SK-N-SH (cell line): Measurements from ENCODE around the gene S100P. TPM values are rescaled to one million over a fixed set of nuclear protein-coding genes. Genes with fewer than 3 reads are reported as not detected.

ENCODE experiments used
- CTCF ChIA-PET: fragments of 300-600, 350-600 bp; formaldehyde crosslinking; extraction: SDS; loops from one replicate; lab custom pipeline; 2021; lab: Yijun Ruan, JAX
- POLR2A ChIA-PET: fragments of 350-600 bp; sonication (Branson Sonifier 250); formaldehyde crosslinking; extraction: SDS; loops from one replicate; lab custom pipeline; 2020; ENCODE audit warnings: antibody characterized with exemption, inconsistent platforms; lab: Yijun Ruan, JAX
- DNase-seq: peaks from one replicate; pipeline ENCODE4 v3.0.0; 2012
- H2AFZ ChIP-seq: fragments of 200-600 bp; sonication (generic); 2 replicates; pipeline ENCODE4 v1.8.1; 2016; ENCODE audit warnings: antibody characterized with exemption, mild to moderate bottlenecking, low read depth
- H3F3A ChIP-seq: fragments of 200-600 bp; sonication (generic); replicated peaks from 2 replicates; pipeline ENCODE3; 2016; ENCODE audit warnings: antibody characterized with exemption, mild to moderate bottlenecking; ENCODE audit not compliant: insufficient read depth
- H3K27ac ChIP-seq, 2 experiments: fragments of 200-500 bp in 1 of 2; fragments of 200-600 bp in 1 of 2; sonication (Bioruptor generic) in 1 of 2; sonication (generic), shearing (Covaris generic) in 1 of 2; 2 replicates each; pipeline versions ENCODE4 v1.5.1 to v1.6.1; 2014 to 2016; ENCODE audit warnings: low read depth in 2 of 2, inconsistent platforms in 1 of 2, low read length in 1 of 2, mild to moderate bottlenecking in 1 of 2, mixed read lengths in 1 of 2
- H3K27me3 ChIP-seq: fragments of 200-600 bp; sonication (generic), shearing (Covaris generic); 2 replicates; pipeline ENCODE4 v1.6.1; 2016; ENCODE audit warnings: mixed run types; ENCODE audit not compliant: insufficient read depth
- H3K36me3 ChIP-seq, 2 experiments: fragments of 200-500 bp in 1 of 2; fragments of 200-600 bp in 1 of 2; sonication (Bioruptor generic) in 1 of 2; sonication (generic) in 1 of 2; replicated peaks in 1 of 2; 2 replicates each; pipeline versions ENCODE3 to v1.5.1; 2014 to 2016; ENCODE audit warnings: low read length in 1 of 2, mild to moderate bottlenecking in 1 of 2; ENCODE audit not compliant: insufficient read depth in 2 of 2, control insufficient read depth in 1 of 2
- H3K4me1 ChIP-seq, 2 experiments: fragments of 200-500 bp in 1 of 2; fragments of 200-600 bp in 1 of 2; sonication (Bioruptor generic) in 1 of 2; sonication (generic), shearing (Covaris generic) in 1 of 2; 2 replicates each; pipeline versions ENCODE4 v1.5.1 to v1.6.1; 2014 to 2016; ENCODE audit warnings: low read depth in 1 of 2, low read length in 1 of 2, mixed run types in 1 of 2; ENCODE audit not compliant: insufficient read depth in 2 of 2, control insufficient read depth in 1 of 2
- H3K4me2 ChIP-seq: fragments of 200-600 bp; sonication (generic), shearing (Covaris generic); 2 replicates; pipeline ENCODE4 v1.6.1; 2017; ENCODE audit warnings: mixed run types
- H3K4me3 ChIP-seq, 2 experiments: fragments of 200-500 bp in 1 of 2; fragments of 200-600 bp in 1 of 2; sonication (Bioruptor generic) in 1 of 2; sonication (generic), shearing (Covaris generic) in 1 of 2; 2 replicates each; pipeline versions ENCODE4 v1.5.1 to v1.8.1; 2014 to 2016; ENCODE audit warnings: low read depth in 2 of 2, inconsistent platforms in 1 of 2, low read length in 1 of 2, mild to moderate bottlenecking in 1 of 2, mixed read lengths in 1 of 2, moderate library complexity in 1 of 2
- H3K79me2 ChIP-seq: fragments of 200-600 bp; sonication (generic); 2 replicates; pipeline ENCODE4 v1.8.1; 2017; ENCODE audit warnings: mild to moderate bottlenecking; ENCODE audit not compliant: insufficient read depth
- H3K9ac ChIP-seq: fragments of 200-600 bp; sonication (generic); 2 replicates; pipeline ENCODE4 v1.6.1; 2017; ENCODE audit warnings: mixed run types
- H3K9me2 ChIP-seq: fragments of 200-600 bp; sonication (generic); 2 replicates; pipeline ENCODE4 v1.6.1; 2017; ENCODE audit warnings: mixed run types
- H3K9me3 ChIP-seq: fragments of 200-600 bp; sonication (generic); 2 replicates; pipeline ENCODE4 v1.6.1; 2017; ENCODE audit warnings: mixed run types, mild to moderate bottlenecking, moderate library complexity
- H4K20me1 ChIP-seq: fragments of 200-600 bp; sonication (generic); 2 replicates; pipeline ENCODE4 v1.6.1; 2017; ENCODE audit warnings: mild to moderate bottlenecking, mixed run types; ENCODE audit not compliant: insufficient read depth
- CHD2 ChIP-seq: fragments of 150-350 bp; IDR thresholded peaks from 2 replicates; pipeline ENCODE4 v1.6.1; 2018; ENCODE audit warnings: low read length; ENCODE audit not compliant: partially characterized antibody
- CTCF ChIP-seq: fragments of 200-600 bp; sonication (generic); IDR thresholded peaks from 2 replicates; pipeline ENCODE4 v1.6.1; 2017; ENCODE audit warnings: antibody characterized with exemption, mild to moderate bottlenecking, moderate library complexity
- EP300 ChIP-seq, 2 experiments: IDR thresholded peaks; 2 replicates each; pipeline versions ENCODE4 v1.4.0 to v1.6.1; 2012; ENCODE audit warnings: borderline replicate concordance in 1 of 2, low read depth in 1 of 2, low read length in 1 of 2
- EZH2phosphoT487 ChIP-seq: fragments of 200-600 bp; sonication (generic); IDR thresholded peaks from 2 replicates; pipeline ENCODE4 v1.6.1; 2017; ENCODE audit warnings: low read depth, mixed run types, mild to moderate bottlenecking, antibody characterized with exemption, moderate library complexity, borderline replicate concordance
- FOSL2 ChIP-seq: IDR thresholded peaks from 2 replicates; pipeline ENCODE4 v1.4.0; 2012; ENCODE audit warnings: low read depth, mild to moderate bottlenecking, moderate library complexity, borderline replicate concordance
- FOXJ3 ChIP-seq: sonication (generic); formaldehyde crosslinking; IDR thresholded peaks from 2 replicates; pipeline ENCODE4 v1.5.1; 2020; ENCODE audit warnings: mild to moderate bottlenecking, missing genetic modification reagents
- FOXM1 ChIP-seq: IDR thresholded peaks from 2 replicates; pipeline ENCODE4 v1.4.0; 2012; ENCODE audit warnings: low read depth, mild to moderate bottlenecking
- GABPA ChIP-seq: IDR thresholded peaks from 2 replicates; pipeline ENCODE4 v1.4.0; 2012; ENCODE audit warnings: low read depth, mild to moderate bottlenecking
- GATA2 ChIP-seq: sonication (generic); formaldehyde crosslinking; IDR thresholded peaks from 2 replicates; pipeline ENCODE4 v1.5.0; 2020; ENCODE audit warnings: mild to moderate bottlenecking, missing genetic modification reagents
- IRF3 ChIP-seq: fragments of 150-350 bp; IDR thresholded peaks from 2 replicates; pipeline ENCODE4 v1.6.1; 2016; ENCODE audit warnings: mild to moderate bottlenecking, low read depth, low read length
- JUND ChIP-seq: IDR thresholded peaks from 2 replicates; pipeline ENCODE4 v1.4.0; 2012
- MAX ChIP-seq: IDR thresholded peaks from 2 replicates; pipeline ENCODE4 v1.4.0; 2012; ENCODE audit warnings: low read depth
- NFIC ChIP-seq: IDR thresholded peaks from 2 replicates; pipeline ENCODE4 v1.4.0; 2012; ENCODE audit warnings: borderline replicate concordance
- NRF1 ChIP-seq: IDR thresholded peaks from 2 replicates; pipeline ENCODE4 v1.6.1; 2012; ENCODE audit warnings: low read depth, mild to moderate bottlenecking, low read length
- POLR2AphosphoS5 ChIP-seq: IDR thresholded peaks from 2 replicates; pipeline ENCODE4 v1.6.1; 2012; ENCODE audit warnings: low read depth, low read length
- RAD21 ChIP-seq: IDR thresholded peaks from 2 replicates; pipeline ENCODE4 v1.6.1; 2012; ENCODE audit warnings: mild to moderate bottlenecking, low read length
- REST ChIP-seq: IDR thresholded peaks from 2 replicates; pipeline ENCODE4 v1.6.1; 2012; ENCODE audit warnings: mild to moderate bottlenecking, low read depth, low read length, moderate library complexity
- RFX5 ChIP-seq: IDR thresholded peaks from 2 replicates; pipeline ENCODE4 v1.6.1; 2012; ENCODE audit warnings: mild to moderate bottlenecking, improper control_type of control experiment, low read length
- RXRA ChIP-seq: IDR thresholded peaks from 2 replicates; pipeline ENCODE4 v1.4.0; 2012; ENCODE audit warnings: low read depth, mild to moderate bottlenecking, borderline replicate concordance
- SIN3A ChIP-seq: IDR thresholded peaks from 2 replicates; pipeline ENCODE4 v1.6.1; 2012; ENCODE audit warnings: low read depth, mild to moderate bottlenecking, low read length, moderate library complexity, borderline replicate concordance
- TCF12 ChIP-seq: IDR thresholded peaks from 2 replicates; pipeline ENCODE4 v1.4.0; 2012
- TEAD4 ChIP-seq: IDR thresholded peaks from 2 replicates; pipeline ENCODE4 v1.4.0; 2012; ENCODE audit warnings: mild to moderate bottlenecking, borderline replicate concordance; ENCODE audit not compliant: insufficient read depth
- USF2 ChIP-seq: fragments of 150-350 bp; IDR thresholded peaks from 2 replicates; pipeline ENCODE4 v1.6.1; 2017; ENCODE audit warnings: antibody characterized with exemption, low read length, low read depth, borderline replicate concordance
- YY1 ChIP-seq: IDR thresholded peaks from 2 replicates; pipeline ENCODE4 v1.4.0; 2012; ENCODE audit warnings: low read depth, mild to moderate bottlenecking
- WGBS: methylation state at CpG from one replicate; pipeline ENCODE4 v1.1.6; 2017; ENCODE audit warnings: low lambda C conversion rate; 5-methylcytosine and 5-hydroxymethylcytosine counted together
- polyA plus RNA-seq, 3 experiments: library from polyadenylated mRNA; depleted of rRNA; stranded (reverse); fragments of >200 nt; gene quantifications; 2 replicates each; pipeline ENCODE4 v1.2.3, GENCODE V29; 2012

S100P gene
- polyA plus RNA-seq, 1 of the 3 experiments (the other 2 are of a cell fraction) = not detected

- H3K9me2 ChIP-seq = no peaks in the 10 kb centered on the region
- no peak overlapping the region for H3K4me3 ChIP-seq
- no peaks in the 10 kb centered on the region for H3K27me3 ChIP-seq
- no peaks in the 10 kb centered on the region for H4K20me1 ChIP-seq
- H3F3A ChIP-seq = peaks cover 6% of the 10 kb centered on the region
- H3K79me2 ChIP-seq = no peaks in the 10 kb centered on the region
- peak overlapping the region; percentile 55; the same call in 1 of the 2 replicates for H3K9ac ChIP-seq
- no peak for TF ChIP-seq IRF3
- TF ChIP-seq RXRA = peak; percentile 30; the same call in 1 of the 2 replicates
- TF ChIP-seq RAD21 = no peak
- TF ChIP-seq SIN3A = no peak
- TF ChIP-seq GABPA = no peak
- peak; percentile 89 for TF ChIP-seq FOSL2
- no peak; the same call in 1 of the 2 replicates for TF ChIP-seq MAX
- peak; percentile 66; the same call in 1 of the 2 replicates for TF ChIP-seq JUND
- no peak for TF ChIP-seq NRF1
- TF ChIP-seq EP300 (IDR thresholded peaks at IDR 0.05; ENCODE audit: borderline replicate concordance in 1 of 2, low read depth in 1 of 2, low read length in 1 of 2) = no peak
- TF ChIP-seq POLR2AphosphoS5 = peak; percentile 29; the same call in 1 of the 2 replicates
- TF ChIP-seq NFIC = no peak
- TF ChIP-seq EZH2phosphoT487 = no peak
- no peak for TF ChIP-seq RFX5
- TF ChIP-seq FOXM1 = no peak
- TF ChIP-seq REST = 0 out of 2 replicates have a peak, but pooled peaks have one; percentile 28
- TF ChIP-seq TCF12 = no peak
- no peak for TF ChIP-seq USF2
- 0 out of 2 replicates have a peak, but pooled peaks have one; percentile 7 for TF ChIP-seq CTCF
- no peak for TF ChIP-seq FOXJ3
- TF ChIP-seq TEAD4 = no peak
- no peak for TF ChIP-seq CHD2
- TF ChIP-seq YY1 = no peak
- no peak for TF ChIP-seq GATA2 (CRISPR knock-in tag)
- H3K36me3 ChIP-seq = no peaks in the 10 kb centered on the region
- 40% methylated on average over 22 of the region's 23 CpGs for WGBS
- ChIA-PET POLR2A (no interaction called here), CTCF (interaction anchor here (1.2 kb wide), 1 partner anchor 14 kb away, joined by 4 read pairs; no protein-coding TSS in a partner anchor)
- no peaks in the 10 kb centered on the region for H3K9me3 ChIP-seq
- H2AFZ ChIP-seq = peak overlapping the region; percentile 93
- H3K4me2 ChIP-seq = peak overlapping the region; percentile 55; the same call in 1 of the 2 replicates
- peak overlapping the region in 1 of 2 experiments; percentile 85; a peak in 2 of 4 replicates for H3K27ac ChIP-seq
- H3K4me1 ChIP-seq = peaks cover 2 to 20% of the 10 kb centered on the region in 2 experiments; a peak in 3 of 4 replicates
- DNase-seq = no peak
These were observed 4.7 kb upstream of the S100P start for GRCh38 chr4:6688879-6689505.
